Measurements from ENCODE around the gene DNAJC3.
A peak's percentile ranks its signal among the peaks of the same experiment; 100 is the strongest.
"Not testable (repeated sequence)": the region's sequence is repeated elsewhere in the genome, so short reads cannot be mapped to it uniquely, and the experiment has no call there.

Gene DNAJC3

GRCh38 chr13:95676762-95677563 lies at the start of gene DNAJC3:
Gene DNAJC3, plus strand, starts transcription at chr13:95677139. Its CDS starts 117 bp downstream, at chr13:95677256.
- peak; percentile 96 for DNase-seq (ENCODE audit: low spot score)

- DNase-seq (ENCODE audit: low spot score) = no peak
Observed at GRCh38 chr13:95627590-95627989, 49.3 kb upstream of the DNAJC3 start.

- DNase-seq (ENCODE audit: low spot score) = no peak
Observed at GRCh38 chr13:95628488-95628887, 48.5 kb upstream of the DNAJC3 start.

GRCh38 chr13:95629071-95629470 lies 47.9 kb upstream of the DNAJC3 start:
- no peak for DNase-seq (ENCODE audit: low spot score)

GRCh38 chr13:95630593-95630992 lies 46.3 kb upstream of the DNAJC3 start:
- no peak for DNase-seq (ENCODE audit: low spot score)

- no peak for DNase-seq (ENCODE audit: low spot score)
Observed at GRCh38 chr13:95636853-95637252, 40.1 kb upstream of the DNAJC3 start.

- DNase-seq (ENCODE audit: low spot score) = no peak
Observed at GRCh38 chr13:95641291-95642027, 35.5 kb upstream of the DNAJC3 start.

GRCh38 chr13:95642028-95642621 lies 34.8 kb upstream of the DNAJC3 start:
- DNase-seq (ENCODE audit: low spot score) = no peak

GRCh38 chr13:95642999-95643398 lies 33.9 kb upstream of the DNAJC3 start:
- no peak for DNase-seq (ENCODE audit: low spot score)

- DNase-seq (ENCODE audit: low spot score) = peak; percentile 19
Observed at GRCh38 chr13:95643571-95643935, 33.4 kb upstream of the DNAJC3 start.

- no peak for DNase-seq (ENCODE audit: low spot score)
Observed at GRCh38 chr13:95643936-95644598, 32.9 kb upstream of the DNAJC3 start.

- peak; percentile 41 for DNase-seq (ENCODE audit: low spot score)
Observed at GRCh38 chr13:95644601-95645052, 32.3 kb upstream of the DNAJC3 start, which contains the start of gene DZIP1. Gene DZIP1, minus strand, starts transcription at chr13:95644706. Its CDS starts 2,677 bp downstream, at chr13:95642029.

GRCh38 chr13:95647321-95647720 lies 29.6 kb upstream of the DNAJC3 start:
- DNase-seq (ENCODE audit: low spot score) = no peak

GRCh38 chr13:95650696-95651095 lies 26.2 kb upstream of the DNAJC3 start:
- DNase-seq (ENCODE audit: low spot score) = no peak

- no peak for DNase-seq (ENCODE audit: low spot score)
Observed at GRCh38 chr13:95652244-95652764, 24.6 kb upstream of the DNAJC3 start.

GRCh38 chr13:95652821-95653220 lies 24.1 kb upstream of the DNAJC3 start:
- DNase-seq (ENCODE audit: low spot score) = no peak

- DNase-seq (ENCODE audit: low spot score) = no peak
Observed at GRCh38 chr13:95656386-95657015, 20.4 kb upstream of the DNAJC3 start.

- DNase-seq (ENCODE audit: low spot score) = no peak
Observed at GRCh38 chr13:95659500-95659899, 17.4 kb upstream of the DNAJC3 start.

GRCh38 chr13:95660981-95661581 lies 15.9 kb upstream of the DNAJC3 start:
- DNase-seq (ENCODE audit: low spot score) = peak; percentile 39

- DNase-seq (ENCODE audit: low spot score) = not testable (repeated sequence)
Observed at GRCh38 chr13:95667235-95667634, 9.7 kb upstream of the DNAJC3 start.

- DNase-seq (ENCODE audit: low spot score) = no peak
Observed at GRCh38 chr13:95671597-95671996, 5.3 kb upstream of the DNAJC3 start.

Data from pons (tissue), 1 donor.